Measurements from ENCODE around the gene CATSPERD. TPM values are rescaled to one million over a fixed set of nuclear protein-coding genes. Genes with fewer than 3 reads are reported as not detected.

The CATSPERD gene
- total and polyA plus RNA-seq, 9 of the 15 experiments (the other 6 are each of a cell fraction or from before 2014, with no cell fraction given): not detected

- H3K4me1 ChIP-seq (replicated peaks in 1 of 2; ENCODE audit: control insufficient read depth in 2 of 2, insufficient read depth in 2 of 2, low read length in 2 of 2): peaks cover 13 to 28% of the 10 kb centered on the region in 2 experiments; a peak in 4 of 5 replicates
- WGBS (ENCODE audit: insufficient coverage, low coverage, missing lambda C conversion rate): 2% methylated on average over 53 of the region's 58 CpGs
- peaks cover 35% of the 10 kb centered on the region for H3K36me3 ChIP-seq (ENCODE audit: control insufficient read depth, insufficient read depth, low read length)
- H3K4me3 ChIP-seq: peak overlapping the region; percentile 98
- ATAC-seq (peak; percentile 9), DNase-seq (ENCODE audit: extremely low read depth in 1 of 4, low spot score in 3 of 4) (peak in 3 of 4 experiments; percentile 8 to 52 (median 13)), FAIRE-seq (no peak)
- ChIA-PET POLR2A (interaction anchor here (0.6 to 3.3 kb wide), 25 partner anchors 10 to 1877 kb away, joined by 3 to 31 read pairs (median 5); partner anchors contain the start of genes DUS3L, NDUFA11, NRTN and RPL36), CTCF (ENCODE audit: low intra/inter-chr PET ratio) (interaction anchor here (0.8 to 1.0 kb wide), 2 partner anchors 29 to 329 kb away, joined by 4 read pairs; partner anchors contain the start of gene RPL36)
- H3K79me2 ChIP-seq (ENCODE audit: control insufficient read depth, insufficient read depth, low read length): peaks cover 52% of the 10 kb centered on the region
- no peaks in the 10 kb centered on the region for H3K9me3 ChIP-seq (replicated peaks; ENCODE audit: control insufficient read depth, insufficient read depth, low read depth, low read length)
- peak overlapping the region; percentile 99 for H3K27ac ChIP-seq (ENCODE audit: extremely low read depth, low read depth, low read length)
- H2AFZ ChIP-seq (ENCODE audit: low read depth, low read length): peak overlapping the region; percentile 99; the same call in 1 of the 2 replicates
- TSS peak; percentile 72 for BruUV-seq (replicated peaks)
- no peaks in the 10 kb centered on the region for H3K9me1 ChIP-seq (ENCODE audit: control insufficient read depth, insufficient read depth, low read length)
- no peaks in the 10 kb centered on the region for H3K27me3 ChIP-seq (ENCODE audit: control insufficient read depth in 2 of 2, insufficient read depth in 2 of 2, low read length in 2 of 2)
- H3K4me2 ChIP-seq (ENCODE audit: insufficient read depth, low read length): peak overlapping the region; percentile 98
- in situ Hi-C loops (cut with MboI): no loop called here
- peak overlapping the region; percentile 98 to 99 for H3K9ac ChIP-seq (ENCODE audit: insufficient read depth in 1 of 2, low read depth in 2 of 2, low read length in 2 of 2)
- 0 out of 2 replicates have a peak, but pooled peaks cover 9% of the 10 kb centered on the region for H4K20me1 ChIP-seq (replicated peaks; ENCODE audit: control insufficient read depth, insufficient read depth, low read length)
- intact Hi-C loops (cut with micrococcal nuclease): loop anchor here (2.0 kb wide), 1 partner anchor 71 kb away; the partner anchor contains the start of gene DUS3L
- TF ChIP-seq CHD1 (IDR thresholded peaks at IDR 0.05; ENCODE audit: low read length) (peak; percentile 22), MLLT1 (IDR thresholded peaks at IDR 0.05) (peak in 1 of 2 experiments; percentile 14; a peak in 1 of 4 replicates), ETV5 (CRISPR knock-in tag; IDR thresholded peaks at IDR 0.05; ENCODE audit: low read depth) (0 out of 2 replicates have a peak, but pooled peaks have one; percentile 6), ETS2 (tag; IDR thresholded peaks at IDR 0.05; ENCODE audit: borderline replicate concordance, poor library complexity, severe bottlenecking) (peak; percentile 14), HDAC8 (tag; IDR thresholded peaks at IDR 0.05) (peak; percentile 63; the same call in 1 of the 2 replicates), ZBTB43 (CRISPR knock-in tag; IDR thresholded peaks at IDR 0.05) (peak; percentile 86; the same call in 1 of the 2 replicates), FOXM1 (IDR thresholded peaks at IDR 0.05; ENCODE audit: low read depth) (no peak), FOXM1 (CRISPR knock-in tag; IDR thresholded peaks at IDR 0.05; ENCODE audit: low read depth) (peak; percentile 21; the same call in 1 of the 2 replicates), ZNF175 (CRISPR knock-in tag; IDR thresholded peaks at IDR 0.05; ENCODE audit: low read depth) (peak; percentile 8; the same call in 1 of the 2 replicates), ETV6 (IDR thresholded peaks at IDR 0.05; ENCODE audit: borderline replicate concordance in 1 of 2, low read depth in 2 of 2, low read length in 1 of 2) (no peak), ETV6 (CRISPR knock-in tag; IDR thresholded peaks at IDR 0.05; ENCODE audit: borderline replicate concordance) (peak; percentile 46; the same call in 1 of the 2 replicates), SLC30A9 (CRISPR knock-in tag; IDR thresholded peaks at IDR 0.05) (no peak), ZBTB1 (CRISPR knock-in tag; IDR thresholded peaks at IDR 0.05; ENCODE audit: borderline replicate concordance, low read depth) (0 out of 2 replicates have a peak, but pooled peaks have one; percentile 9), UBTF (IDR thresholded peaks at IDR 0.05; ENCODE audit: borderline replicate concordance in 1 of 2, low read depth in 2 of 2, low read length in 2 of 2) (0 out of 4 replicates have a peak, but pooled peaks of 1 of the 2 experiments have one; percentile 52)
These were observed 1.0 kb upstream of the CATSPERD start for GRCh38 chr19:5719274-5719960.

Data from K562 (cell line).